ENCODE data around the gene ST6GALNAC1.

GRCh38 chr17:76593384-76593826, 50.2 kb downstream of the ST6GALNAC1 start:
- TF ChIP-seq, protein P1, sequence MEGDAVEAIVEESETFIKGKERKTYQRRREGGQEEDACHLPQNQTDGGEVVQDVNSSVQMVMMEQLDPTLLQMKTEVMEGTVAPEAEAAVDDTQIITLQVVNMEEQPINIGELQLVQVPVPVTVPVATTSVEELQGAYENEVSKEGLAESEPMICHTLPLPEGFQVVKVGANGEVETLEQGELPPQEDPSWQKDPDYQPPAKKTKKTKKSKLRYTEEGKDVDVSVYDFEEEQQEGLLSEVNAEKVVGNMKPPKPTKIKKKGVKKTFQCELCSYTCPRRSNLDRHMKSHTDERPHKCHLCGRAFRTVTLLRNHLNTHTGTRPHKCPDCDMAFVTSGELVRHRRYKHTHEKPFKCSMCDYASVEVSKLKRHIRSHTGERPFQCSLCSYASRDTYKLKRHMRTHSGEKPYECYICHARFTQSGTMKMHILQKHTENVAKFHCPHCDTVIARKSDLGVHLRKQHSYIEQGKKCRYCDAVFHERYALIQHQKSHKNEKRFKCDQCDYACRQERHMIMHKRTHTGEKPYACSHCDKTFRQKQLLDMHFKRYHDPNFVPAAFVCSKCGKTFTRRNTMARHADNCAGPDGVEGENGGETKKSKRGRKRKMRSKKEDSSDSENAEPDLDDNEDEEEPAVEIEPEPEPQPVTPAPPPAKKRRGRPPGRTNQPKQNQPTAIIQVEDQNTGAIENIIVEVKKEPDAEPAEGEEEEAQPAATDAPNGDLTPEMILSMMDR (IDR thresholded peaks at IDR 0.05; ENCODE audit: insufficient read depth, low read length, poor library complexity, severe bottlenecking) = no peak
- no peak for TF ChIP-seq EZH2phosphoT487 (conservative IDR thresholded peaks at IDR 0.05; ENCODE audit: low read length)
